ENCODE data around the gene DPPA4.

Gene DPPA4

GRCh38 chr3:109278141-109278540, 59.2 kb downstream of the DPPA4 start:
- H3K4me3 ChIP-seq (ENCODE audit: low read length) = no peak overlapping the region
- TF ChIP-seq, protein P1, sequence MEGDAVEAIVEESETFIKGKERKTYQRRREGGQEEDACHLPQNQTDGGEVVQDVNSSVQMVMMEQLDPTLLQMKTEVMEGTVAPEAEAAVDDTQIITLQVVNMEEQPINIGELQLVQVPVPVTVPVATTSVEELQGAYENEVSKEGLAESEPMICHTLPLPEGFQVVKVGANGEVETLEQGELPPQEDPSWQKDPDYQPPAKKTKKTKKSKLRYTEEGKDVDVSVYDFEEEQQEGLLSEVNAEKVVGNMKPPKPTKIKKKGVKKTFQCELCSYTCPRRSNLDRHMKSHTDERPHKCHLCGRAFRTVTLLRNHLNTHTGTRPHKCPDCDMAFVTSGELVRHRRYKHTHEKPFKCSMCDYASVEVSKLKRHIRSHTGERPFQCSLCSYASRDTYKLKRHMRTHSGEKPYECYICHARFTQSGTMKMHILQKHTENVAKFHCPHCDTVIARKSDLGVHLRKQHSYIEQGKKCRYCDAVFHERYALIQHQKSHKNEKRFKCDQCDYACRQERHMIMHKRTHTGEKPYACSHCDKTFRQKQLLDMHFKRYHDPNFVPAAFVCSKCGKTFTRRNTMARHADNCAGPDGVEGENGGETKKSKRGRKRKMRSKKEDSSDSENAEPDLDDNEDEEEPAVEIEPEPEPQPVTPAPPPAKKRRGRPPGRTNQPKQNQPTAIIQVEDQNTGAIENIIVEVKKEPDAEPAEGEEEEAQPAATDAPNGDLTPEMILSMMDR (conservative IDR thresholded peaks at IDR 0.05; ENCODE audit: low read depth, low read length) = no peak
- no peak for DNase-seq (ENCODE audit: low read depth)

All from retinal pigment epithelial cell (primary cell).